ENCODE measurements around the gene KLF18.
"Not testable (repeated sequence)": the region's sequence is repeated elsewhere in the genome, so short reads cannot be mapped to it uniquely, and the experiment has no call there.

KLF18 gene

DNA sequence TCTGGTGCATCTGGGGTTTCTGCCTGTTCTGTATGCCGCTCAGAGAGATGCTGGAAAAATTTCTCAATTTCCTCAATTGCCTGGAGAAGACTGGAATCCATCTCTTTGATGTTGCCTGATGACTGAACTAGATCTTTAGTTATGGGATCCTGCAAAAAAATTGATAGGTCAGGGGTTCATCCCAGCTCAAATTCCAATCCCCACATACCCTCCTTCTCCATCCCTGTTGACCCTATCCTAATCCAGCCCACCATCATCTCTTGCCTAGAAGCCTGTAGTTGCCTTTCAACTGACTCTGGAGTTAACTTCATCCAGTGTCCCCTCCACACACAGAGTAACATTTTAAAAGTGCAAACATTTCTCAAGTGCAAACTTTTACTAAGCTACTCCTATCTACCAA is at the start of gene KLF18:
TSS of gene KLF18 (minus strand) at position 101 of the 400 bp plus-strand sequence. CDS start at position 101, 0 bp downstream.
- no peak for DNase-seq (ENCODE audit: low read depth in 2 of 2)

DNA sequence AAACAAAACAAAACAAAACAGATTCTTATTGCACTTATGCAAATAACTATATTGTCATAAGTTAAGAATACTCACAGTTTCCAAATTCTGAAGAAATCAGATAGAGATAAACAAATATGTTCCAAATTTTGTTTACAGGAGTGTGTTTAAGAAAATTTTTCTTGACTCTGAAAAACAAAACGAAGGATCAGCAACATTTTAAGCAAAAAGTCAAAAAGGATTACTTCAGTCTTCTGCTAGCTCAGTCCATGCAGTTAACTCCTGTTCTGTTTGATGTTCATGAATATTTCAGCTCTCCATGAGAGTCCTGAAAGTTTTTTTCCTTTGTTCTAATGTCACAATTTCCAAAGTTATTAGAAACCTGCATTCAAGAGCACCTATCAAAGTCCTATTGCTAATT is 33.2 kb upstream of the KLF18 start:
- DNase-seq (ENCODE audit: low read depth in 2 of 2), result no peak

DNA sequence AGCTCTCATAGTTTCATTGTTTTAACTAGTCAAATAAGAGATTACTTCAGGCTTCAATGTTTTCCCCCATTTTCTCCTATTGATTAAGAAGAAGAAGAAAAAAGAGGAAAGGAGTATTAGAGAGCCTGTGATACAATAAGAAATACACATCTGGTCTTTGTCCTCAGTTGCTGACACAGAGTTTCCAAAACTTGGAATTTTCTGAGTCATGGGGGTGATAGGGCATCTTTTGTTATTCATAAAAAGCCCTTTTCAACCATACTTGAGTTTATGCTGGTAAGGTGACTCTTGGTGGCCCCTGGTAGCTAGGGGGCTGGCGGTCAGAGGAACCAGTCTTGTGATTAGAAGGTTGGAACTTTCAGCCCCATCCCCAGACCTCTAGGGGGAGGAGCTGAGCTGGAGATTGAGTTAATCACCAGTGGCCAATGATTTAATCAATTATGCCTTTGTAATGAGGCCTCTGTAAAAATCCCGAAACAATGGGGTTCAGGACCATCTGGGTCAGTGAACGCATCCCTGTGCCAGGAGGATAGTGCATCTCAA is 28.9 kb upstream of the KLF18 start:
- DNase-seq (ENCODE audit: low read depth in 2 of 2), result no peak

DNA sequence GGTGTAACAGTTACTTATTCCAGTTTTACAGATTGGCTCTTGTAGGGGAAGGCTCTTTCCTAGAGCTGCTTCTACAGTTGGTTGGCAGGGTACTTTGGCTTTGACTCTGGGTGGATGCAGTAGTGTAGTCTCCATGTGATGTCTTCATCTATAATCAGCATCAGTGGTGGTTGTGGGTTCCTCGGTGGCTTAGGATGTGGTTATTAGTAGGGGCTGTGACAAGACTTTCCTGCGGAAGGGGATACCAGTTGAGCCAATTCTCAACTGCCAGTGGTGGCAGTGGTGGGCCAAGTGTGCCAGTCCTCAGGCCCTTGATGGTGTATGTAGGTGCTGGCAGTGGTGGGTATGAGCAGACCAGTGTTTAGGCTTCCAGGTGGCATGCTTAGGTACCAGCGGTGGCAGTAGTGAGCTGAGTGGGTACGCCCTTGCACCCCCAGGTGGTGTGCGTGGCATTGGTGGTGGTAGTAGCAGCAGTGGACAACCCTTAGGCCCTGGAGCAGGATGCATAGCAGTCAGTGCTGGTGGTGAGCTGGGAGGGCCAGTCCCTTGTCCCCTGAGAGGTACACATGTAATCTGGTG is 27.2 kb upstream of the KLF18 start:
- no peak for DNase-seq (ENCODE audit: low read depth in 2 of 2)

DNA sequence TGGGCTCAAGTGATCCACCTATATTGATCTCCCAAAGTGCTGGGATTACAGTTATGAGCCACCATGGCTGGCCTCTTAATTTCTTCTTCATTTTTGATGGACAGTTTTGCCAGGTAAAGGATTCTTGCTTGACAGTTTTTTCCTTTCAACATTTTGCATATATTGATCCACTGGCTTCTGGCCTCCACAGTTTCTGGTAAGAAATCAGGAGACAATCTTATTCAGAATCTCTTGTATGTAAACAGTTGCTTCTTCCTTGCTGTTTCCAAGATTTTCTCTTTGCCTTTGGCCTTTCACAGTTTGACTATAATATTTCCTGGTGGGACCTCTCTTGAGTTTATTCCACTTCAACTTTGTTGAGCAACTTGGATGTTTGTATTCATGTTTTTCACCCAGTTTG is 20.1 kb upstream of the KLF18 start:
- no peak for DNase-seq (ENCODE audit: low read depth in 2 of 2)

DNA sequence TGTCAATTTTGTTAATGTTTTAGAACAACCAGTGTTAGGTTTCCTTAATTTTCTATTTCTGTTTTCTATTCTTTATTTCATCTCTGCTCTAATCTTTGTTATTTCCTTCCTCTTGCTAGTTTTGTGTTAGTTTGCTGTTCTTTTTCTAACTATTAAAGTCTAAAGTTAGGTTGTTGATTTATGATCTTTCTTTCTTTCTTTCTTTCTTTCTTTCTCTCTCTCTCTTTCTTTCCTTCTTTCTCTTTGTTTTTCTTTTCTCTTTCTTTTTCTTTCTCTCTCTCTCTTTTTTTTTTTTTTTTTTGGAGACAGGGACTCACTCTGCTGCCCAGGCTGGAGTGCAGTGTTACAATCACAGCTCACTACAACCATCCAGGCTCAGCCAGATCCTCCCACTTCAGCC is 17.4 kb upstream of the KLF18 start:
- no peak for DNase-seq (ENCODE audit: low read depth in 2 of 2)

DNA sequence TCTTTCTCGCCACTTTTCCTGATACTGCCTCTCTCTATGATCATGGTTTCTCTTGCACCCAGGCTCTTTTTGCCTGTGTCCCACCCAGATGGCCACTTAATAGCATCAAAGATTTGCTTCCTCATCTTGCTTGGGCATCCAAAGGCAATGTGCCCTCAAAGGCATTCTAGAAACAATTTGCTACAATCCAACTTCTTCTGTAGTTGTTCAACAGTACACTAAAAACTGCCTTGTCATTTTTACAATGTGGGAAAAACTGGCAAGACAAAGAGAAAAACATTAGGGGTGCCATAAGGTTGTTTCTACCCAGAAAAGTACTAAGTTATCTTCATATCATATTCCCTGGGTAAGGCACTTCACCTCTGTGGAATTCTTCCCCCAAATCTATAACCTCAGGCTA is 16.5 kb upstream of the KLF18 start:
- DNase-seq (ENCODE audit: low read depth in 2 of 2), result no peak

DNA sequence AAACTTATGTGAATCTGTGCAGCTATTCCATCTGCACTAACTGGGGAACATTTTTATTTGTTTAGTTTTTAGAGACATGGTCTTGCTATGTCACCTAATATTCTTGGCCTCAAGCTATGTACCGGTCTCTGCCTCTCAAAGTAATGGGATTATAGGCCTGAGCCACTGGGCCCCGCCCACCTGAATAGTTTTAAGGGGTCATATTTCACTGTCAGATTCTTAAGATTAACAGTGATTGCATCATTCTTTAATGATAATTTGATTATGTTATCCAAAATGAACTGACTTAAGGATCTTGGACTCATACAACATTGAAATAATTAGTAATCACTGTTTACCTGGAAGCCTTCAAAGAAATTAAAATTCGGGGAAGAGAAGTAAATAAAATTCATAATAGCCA is 12.6 kb upstream of the KLF18 start:
- DNase-seq (ENCODE audit: low read depth in 2 of 2), result no peak

DNA sequence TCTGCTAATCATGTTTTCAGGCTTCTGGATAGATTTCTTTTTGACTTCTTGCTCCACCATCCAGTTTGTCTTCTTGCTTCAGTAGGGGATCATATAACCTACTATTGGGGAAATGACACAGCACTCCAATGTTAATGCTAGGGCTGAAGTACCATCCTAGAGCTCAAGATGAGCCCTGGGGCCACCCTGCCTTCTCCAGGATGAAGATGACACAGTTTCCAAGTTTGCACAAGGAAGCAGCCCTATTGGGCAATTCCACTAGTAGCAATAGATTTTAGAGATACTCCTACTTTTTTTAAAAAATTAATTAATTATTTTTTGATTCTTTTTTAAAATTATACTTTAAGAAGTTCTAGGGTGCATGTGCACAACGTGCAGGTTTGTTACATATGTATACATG is 11.3 kb upstream of the KLF18 start:
- no peak for DNase-seq (ENCODE audit: low read depth in 2 of 2)

DNA sequence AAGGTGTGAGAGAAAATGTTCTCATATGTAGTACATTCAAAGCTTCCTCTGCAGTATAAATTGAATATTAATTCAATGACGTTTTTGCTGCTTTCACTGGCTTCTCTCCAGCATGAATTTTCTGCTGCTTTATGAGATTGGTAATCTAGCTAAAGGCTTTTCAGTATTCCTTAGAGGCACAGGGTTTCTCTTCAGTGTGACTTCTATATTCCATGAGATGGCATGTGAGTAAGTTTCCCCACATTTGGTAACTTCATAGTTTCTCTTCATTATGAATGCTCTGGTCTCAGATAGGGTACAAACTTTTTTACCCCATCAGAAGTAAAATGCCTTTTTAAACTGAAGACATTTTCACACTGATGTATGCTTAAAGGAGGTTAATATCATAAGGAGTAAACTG is 10.4 kb upstream of the KLF18 start:
- no peak for DNase-seq (ENCODE audit: low read depth in 2 of 2)

DNA sequence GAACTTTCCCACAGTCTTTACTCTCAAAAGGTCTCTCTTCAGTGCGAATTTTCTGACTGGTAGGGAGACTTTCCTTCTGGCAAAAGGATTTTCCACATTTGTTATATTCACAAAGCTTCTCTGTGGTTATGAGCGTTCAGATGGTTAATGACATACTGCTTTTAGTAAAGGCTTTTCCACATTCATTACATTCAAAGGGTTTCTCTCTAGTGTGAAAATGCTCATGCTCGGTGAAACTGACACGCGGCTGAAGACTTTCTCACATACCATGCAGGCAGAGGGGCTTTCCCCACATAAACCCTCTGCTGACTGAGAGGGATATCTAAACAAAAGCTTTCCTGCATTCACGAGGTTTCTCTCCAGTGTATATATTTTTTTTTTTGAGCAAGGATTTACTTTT is 9.9 kb upstream of the KLF18 start:
- DNase-seq (ENCODE audit: low read depth in 2 of 2), result no peak

DNA sequence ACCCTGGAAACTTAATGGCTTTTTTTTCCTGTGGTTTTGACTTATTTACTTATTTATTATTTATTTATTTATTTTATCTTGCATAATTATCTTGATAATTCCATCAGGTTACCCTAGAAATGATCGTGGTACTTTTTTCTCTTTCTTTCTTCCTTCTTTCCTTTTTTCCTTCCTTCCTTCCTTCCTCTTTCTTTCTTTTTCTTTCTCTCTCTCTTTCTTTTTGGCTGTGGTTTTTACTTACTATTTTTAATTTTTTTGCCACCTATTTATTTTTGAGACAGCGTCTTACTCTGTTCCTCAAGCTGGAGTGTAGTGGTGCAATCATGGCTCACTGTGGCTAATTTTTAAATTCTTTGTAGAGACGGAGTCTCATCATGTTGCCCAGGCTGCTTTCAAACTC is 6.2 kb upstream of the KLF18 start:
- DNase-seq (ENCODE audit: low read depth in 2 of 2), result no peak

DNA sequence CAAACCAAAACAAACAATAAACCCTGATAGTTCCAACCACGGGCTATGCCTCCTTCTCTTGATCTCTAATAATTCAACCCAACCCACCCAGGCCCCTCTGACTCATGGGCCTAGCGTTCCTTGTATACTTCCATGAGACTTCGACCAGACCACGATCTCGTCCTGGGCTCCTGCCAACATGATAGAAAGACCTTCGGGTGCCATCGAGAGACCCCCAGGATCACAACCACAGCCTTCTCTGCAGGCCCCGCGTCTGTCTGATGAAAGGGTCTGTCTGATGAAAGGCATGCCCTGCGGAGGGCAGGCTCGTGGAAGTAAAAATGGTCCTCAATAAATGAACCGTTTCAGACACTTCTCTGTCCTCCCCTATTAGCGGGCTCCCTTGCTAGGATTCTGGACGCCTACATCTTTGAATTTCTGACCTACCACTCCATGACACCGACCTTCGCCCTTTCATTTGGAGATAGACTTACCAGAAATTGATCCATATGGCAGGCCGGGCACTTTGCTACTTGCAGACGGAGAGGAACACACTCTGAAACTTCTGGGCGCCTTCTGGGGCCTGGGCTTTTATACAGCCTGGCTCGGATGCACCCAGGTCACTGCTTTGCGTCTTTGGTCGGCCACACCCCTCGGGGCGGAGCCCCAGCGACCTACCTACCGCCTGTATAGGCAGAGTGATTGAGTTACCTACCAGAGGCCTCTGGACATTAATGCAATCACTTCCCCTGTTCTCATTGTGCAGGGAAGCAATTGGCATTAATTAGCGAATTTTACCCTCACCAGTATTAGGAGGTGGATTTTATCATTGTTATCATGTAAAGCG is 5.3 kb upstream of the KLF18 start:
- DNase-seq (ENCODE audit: low read depth in 2 of 2), result no peak

DNA sequence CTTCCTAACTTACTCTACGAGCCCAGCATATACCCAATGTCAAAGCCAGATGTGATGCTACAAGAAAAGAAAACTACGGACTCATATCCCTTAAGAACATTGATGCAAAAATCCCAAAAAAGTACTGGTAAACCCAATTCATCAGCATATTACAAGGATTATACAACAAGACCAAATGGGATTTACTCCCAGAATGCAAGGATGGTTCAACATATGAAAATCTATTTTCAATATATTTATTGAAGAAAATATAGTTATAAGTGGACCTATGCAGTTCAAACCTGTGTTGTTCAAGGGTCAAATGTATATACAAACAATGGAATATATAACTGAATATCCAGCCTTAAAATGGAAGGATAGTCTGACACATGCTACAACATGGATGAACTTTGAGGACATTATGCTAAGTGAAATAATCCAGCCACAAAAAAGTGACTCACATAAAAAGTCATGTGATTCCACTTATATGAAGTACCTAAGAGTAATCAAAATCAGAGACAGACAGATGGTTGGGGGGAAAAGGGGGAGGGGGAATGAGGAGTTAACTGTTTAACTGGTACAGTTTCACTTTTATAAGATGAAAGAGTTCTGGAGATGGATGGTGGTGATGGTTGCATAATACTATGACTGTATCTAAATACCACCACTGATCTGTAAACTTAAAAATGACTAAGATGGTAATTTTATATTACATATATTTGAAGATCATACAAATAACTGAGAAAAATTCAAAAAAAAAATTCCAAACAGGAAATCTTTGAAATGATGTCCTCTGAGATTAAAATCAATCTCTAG is 3.7 kb upstream of the KLF18 start:
- DNase-seq (ENCODE audit: low read depth in 2 of 2), result no peak

DNA sequence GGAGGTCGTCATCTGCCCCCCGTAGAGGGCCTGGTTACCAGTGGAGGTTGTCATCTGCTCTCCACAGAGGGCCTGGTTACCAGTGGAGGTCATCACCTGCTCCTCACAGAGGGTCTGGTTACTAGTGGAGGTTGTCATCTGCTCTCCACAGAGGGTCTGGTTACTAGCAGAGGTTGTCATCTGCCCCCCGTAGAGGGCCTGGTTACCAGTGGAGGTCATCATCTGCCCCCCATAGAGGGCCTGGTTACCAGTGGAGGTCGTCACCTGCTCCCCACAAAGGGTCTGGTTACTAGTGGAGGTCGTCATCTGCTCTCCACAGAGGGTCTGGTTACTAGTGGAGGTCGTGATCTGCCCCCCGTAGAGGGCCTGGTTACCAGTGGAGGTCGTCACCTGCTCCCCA is 1.9 kb downstream of the KLF18 start:
- not testable (repeated sequence) for DNase-seq (ENCODE audit: low read depth in 2 of 2)

DNA sequence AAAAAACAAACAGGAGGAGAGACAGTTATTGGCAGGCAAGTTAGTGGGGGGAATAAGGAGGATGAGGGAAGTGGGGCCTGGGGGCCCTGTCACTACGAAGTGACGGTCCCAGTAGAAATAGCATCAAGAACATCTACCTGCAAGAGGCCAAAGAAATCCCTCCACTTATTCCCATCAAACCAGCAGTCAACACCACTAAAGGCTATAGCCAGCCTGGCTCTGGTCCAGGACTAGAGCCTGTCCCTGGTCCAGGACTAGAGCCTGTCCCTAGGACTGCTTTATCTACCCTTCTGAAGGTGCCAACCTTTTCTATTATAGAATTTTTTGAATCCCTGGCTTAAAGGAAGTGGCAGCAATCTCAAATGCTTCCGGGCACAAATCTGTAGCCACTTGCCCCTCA is 3.2 kb downstream of the KLF18 start:
- DNase-seq (ENCODE audit: low read depth in 2 of 2), result no peak

DNA sequence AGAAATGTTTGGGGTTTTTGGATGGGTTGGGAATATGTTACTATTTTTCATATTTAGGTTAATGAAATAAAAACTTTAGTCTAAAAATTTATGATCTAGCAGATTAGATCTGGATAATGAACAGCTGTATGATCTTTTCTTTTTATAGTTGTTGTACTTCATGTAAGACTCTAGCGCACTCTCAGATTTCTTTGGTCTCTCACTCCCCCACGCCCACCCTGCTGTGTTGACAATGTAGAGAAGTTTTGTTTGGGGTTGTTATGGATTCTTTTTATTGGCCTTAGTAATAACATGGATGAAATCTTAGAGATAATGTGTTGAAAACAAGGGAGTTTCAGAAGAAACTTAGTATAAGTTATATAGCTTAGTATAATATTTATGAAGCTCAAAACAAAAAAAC is 5.5 kb downstream of the KLF18 start:
- no peak for DNase-seq (ENCODE audit: low read depth in 2 of 2)

DNA sequence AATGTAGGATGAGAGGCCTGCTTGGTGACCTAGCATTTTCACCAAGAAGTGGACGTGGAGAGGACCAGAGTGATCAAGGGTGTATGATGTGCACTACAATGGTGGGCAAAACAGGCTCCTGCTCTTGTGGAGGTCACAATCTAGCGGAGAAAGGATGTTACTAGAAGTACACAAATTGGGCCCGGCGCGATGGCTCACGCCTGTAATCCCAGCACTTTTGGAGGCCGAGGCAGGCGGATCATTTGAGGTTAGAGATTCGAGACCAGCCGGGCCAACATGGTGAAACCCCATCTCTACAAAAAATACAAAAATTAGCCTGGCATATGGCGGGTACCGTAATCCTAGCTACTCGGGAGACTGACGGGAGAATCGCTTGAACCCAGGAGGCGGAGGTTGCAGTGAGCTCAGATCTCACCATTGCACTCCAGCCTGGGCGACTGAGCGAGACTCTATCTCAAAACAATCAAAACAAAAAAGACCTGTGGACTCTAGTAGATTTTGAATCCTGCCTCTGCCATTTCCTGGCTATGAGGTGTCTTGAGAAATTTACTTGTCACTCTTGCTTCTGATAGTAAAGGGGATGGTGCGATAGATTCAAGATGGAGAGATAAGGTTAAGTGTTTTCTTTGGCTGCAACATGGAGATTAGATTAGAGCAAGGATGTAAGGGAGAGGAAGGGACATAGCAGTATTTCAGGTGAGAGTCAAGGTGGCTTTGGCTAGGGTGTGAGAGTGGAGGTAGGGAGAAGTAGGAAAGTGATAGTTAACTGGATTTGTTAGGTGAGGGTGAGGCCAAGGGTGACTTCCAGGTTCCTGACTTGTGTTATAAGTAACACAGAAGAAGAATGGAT is 7.1 kb downstream of the KLF18 start:
- no peak for DNase-seq (ENCODE audit: low read depth in 2 of 2)

DNA sequence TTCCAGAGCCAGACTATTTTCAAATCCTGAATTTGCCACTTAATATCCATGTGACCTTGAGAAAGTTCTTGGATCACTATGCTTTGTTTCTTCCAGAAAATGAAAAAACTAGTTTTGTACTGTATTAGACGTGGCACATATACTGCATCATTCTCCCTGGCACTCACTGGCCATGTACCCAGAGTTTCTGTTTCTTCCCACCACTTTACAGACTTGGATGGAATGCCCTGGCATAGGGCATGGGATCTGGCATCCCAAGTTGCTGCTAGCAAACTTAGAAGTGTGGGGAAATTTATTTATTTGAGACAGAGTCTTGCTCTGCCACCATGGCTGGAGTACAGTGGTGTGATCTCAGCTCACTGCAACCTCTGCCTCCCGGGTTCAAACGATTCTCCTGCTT is 10.0 kb downstream of the KLF18 start:
- no peak for DNase-seq (ENCODE audit: low read depth in 2 of 2)

DNA sequence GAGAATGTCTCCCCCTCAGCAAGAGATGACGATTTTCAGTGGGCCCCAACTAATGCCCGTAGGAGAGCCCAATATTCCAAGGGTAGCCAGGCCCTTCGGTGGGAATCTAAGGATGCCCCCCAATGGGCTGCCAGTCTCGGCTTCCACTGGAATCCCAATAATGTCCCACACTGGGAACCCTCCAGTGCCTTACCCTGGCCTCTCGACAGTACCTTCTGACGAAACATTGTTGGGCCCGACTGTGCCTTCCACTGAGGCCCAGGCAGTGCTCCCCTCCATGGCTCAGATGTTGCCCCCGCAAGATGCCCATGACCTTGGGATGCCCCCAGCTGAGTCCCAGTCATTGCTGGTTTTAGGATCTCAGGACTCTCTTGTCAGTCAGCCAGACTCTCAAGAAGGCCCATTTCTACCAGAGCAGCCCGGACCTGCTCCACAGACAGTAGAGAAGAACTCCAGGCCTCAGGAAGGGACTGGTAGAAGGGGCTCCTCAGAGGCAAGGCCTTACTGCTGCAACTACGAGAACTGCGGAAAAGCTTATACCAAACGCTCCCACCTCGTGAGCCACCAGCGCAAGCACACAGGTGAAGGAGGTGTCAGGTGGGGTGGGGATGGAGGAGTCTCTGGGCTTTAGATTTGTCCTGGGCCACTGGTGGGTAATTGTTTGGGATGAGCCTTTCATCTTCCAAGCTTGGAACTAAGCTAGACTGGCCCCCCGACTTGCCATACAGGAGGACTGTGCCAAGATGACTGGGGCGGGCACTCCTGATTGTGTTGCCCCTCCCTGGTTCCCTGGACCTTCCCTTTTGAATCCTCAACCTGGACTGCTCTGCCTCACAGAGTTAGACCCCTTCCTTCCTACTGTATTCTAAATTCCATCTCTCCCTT is 11.6 kb downstream of the KLF18 start:
- no peak for DNase-seq (ENCODE audit: low read depth in 2 of 2)

Measured in stimulated activated CD8-positive, alpha-beta memory T cell treated with anti-CD3 and anti-CD28 coated beads, Interleukin-15, amount 100 ng/mL, for 48 hours (primary cell).